Measurements from ENCODE around the gene CHKB.

GRCh38 chr22:50612528-50613221 lies 30.0 kb upstream of the CHKB start:
- TF ChIP-seq CTCF (IDR thresholded peaks at IDR 0.05; ENCODE audit: insufficient read depth, low read length, poor library complexity, severe bottlenecking): no peak
- no peak for TF ChIP-seq EZH2phosphoT487 (conservative IDR thresholded peaks at IDR 0.05; ENCODE audit: low read length)

All from SU-DHL-6 (cell line).